ENCODE results near the gene CTAG1B. TPM values are rescaled to one million over a fixed set of nuclear protein-coding genes. Genes with fewer than 3 reads are reported as not detected.

Gene CTAG1B
- total RNA-seq, 1 donor from 2014 or later, result not detected

DNA sequence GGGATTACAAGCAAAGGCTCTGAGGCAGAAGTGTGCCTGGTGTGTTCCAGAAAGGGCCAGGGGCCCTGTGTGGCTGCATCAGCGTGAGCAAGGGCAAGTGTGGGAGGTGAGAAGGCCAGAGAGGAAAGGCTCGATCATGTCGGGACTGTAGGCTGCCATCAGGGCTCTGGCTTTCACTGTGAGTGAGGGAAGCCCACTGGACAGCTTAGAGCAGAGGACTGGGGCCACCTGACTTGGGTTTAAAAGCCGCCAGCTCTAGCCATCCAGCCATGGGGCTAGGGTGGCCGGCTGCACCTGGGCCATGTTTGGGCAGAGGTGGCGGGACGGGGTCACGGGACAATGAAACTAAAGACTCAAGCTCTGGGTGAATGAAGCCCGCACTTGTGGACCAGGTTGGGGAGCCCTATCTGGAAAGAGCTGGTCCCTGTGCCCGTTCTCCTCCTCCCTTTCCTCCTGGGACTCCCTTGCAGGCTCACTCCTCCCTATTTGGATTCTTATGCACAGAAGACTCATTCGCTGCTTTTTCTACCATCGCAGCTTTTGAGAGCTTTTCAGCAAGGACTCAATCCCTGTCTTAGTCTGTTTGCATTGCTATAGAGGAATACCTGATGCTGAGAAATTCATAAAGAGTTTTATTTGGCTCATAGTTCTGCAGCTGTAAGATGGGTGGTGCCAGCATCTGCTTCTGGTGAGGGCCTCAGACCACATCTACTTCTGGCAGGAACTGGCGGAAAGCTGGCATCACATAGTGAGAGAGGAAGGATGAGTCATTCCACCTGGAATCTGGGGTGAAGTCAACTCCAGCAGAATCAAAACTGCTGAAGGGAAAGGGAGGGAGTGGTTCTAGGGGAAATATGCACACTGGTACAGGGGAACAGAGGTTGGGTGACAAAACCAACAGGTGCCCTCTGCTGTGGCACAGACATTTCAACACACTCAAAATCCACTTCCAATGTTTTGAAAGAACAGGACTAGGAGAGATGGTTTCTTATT is 15.3 kb downstream of the CTAG1B start:
- no peak for DNase-seq
- intact Hi-C loops (cut with DNase I), result no loop called here

GRCh38 chrX:154602766-154603437 is 16.2 kb downstream of the CTAG1B start:
- H3K27ac ChIP-seq, result no peak overlapping the region
- H3K9me3 ChIP-seq, result no peaks in the 10 kb centered on the region
- H3K36me3 ChIP-seq, result no peaks in the 10 kb centered on the region
- H3K27me3 ChIP-seq, result no peaks in the 10 kb centered on the region
- no peaks in the 10 kb centered on the region for H3K4me1 ChIP-seq
- ATAC-seq (no peak), DNase-seq (no peak)
- intact Hi-C loops (cut with DNase I), result no loop called here
- H3K4me3 ChIP-seq, result no peak overlapping the region
- TF ChIP-seq, protein P1, sequence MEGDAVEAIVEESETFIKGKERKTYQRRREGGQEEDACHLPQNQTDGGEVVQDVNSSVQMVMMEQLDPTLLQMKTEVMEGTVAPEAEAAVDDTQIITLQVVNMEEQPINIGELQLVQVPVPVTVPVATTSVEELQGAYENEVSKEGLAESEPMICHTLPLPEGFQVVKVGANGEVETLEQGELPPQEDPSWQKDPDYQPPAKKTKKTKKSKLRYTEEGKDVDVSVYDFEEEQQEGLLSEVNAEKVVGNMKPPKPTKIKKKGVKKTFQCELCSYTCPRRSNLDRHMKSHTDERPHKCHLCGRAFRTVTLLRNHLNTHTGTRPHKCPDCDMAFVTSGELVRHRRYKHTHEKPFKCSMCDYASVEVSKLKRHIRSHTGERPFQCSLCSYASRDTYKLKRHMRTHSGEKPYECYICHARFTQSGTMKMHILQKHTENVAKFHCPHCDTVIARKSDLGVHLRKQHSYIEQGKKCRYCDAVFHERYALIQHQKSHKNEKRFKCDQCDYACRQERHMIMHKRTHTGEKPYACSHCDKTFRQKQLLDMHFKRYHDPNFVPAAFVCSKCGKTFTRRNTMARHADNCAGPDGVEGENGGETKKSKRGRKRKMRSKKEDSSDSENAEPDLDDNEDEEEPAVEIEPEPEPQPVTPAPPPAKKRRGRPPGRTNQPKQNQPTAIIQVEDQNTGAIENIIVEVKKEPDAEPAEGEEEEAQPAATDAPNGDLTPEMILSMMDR (IDR thresholded peaks at IDR 0.05), result no peak

More for the DNA sequence above, 15.3 kb downstream of the CTAG1B start:
- no peak overlapping the region for H3K4me3 ChIP-seq
- H3K27me3 ChIP-seq, result no peaks in the 10 kb centered on the region
- H3K9me3 ChIP-seq, result no peaks in the 10 kb centered on the region
- ATAC-seq, result peak; percentile 83
- H3K36me3 ChIP-seq, result no peaks in the 10 kb centered on the region
- TF ChIP-seq, protein P1 (IDR thresholded peaks at IDR 0.05), result no peak
- no peaks in the 10 kb centered on the region for H3K4me1 ChIP-seq
- no peak overlapping the region for H3K27ac ChIP-seq

GRCh38 chrX:154602226-154602625 is 16.9 kb downstream of the CTAG1B start:
- no peaks in the 10 kb centered on the region for H3K9me3 ChIP-seq
- H3K27me3 ChIP-seq, result no peaks in the 10 kb centered on the region
- intact Hi-C loops (cut with DNase I), result no loop called here
- no peak overlapping the region for H3K4me3 ChIP-seq
- DNase-seq (no peak), ATAC-seq (no peak)
- no peaks in the 10 kb centered on the region for H3K4me1 ChIP-seq
- TF ChIP-seq, protein P1 (IDR thresholded peaks at IDR 0.05), result no peak
- H3K27ac ChIP-seq, result no peak overlapping the region
- no peaks in the 10 kb centered on the region for H3K36me3 ChIP-seq

DNA sequence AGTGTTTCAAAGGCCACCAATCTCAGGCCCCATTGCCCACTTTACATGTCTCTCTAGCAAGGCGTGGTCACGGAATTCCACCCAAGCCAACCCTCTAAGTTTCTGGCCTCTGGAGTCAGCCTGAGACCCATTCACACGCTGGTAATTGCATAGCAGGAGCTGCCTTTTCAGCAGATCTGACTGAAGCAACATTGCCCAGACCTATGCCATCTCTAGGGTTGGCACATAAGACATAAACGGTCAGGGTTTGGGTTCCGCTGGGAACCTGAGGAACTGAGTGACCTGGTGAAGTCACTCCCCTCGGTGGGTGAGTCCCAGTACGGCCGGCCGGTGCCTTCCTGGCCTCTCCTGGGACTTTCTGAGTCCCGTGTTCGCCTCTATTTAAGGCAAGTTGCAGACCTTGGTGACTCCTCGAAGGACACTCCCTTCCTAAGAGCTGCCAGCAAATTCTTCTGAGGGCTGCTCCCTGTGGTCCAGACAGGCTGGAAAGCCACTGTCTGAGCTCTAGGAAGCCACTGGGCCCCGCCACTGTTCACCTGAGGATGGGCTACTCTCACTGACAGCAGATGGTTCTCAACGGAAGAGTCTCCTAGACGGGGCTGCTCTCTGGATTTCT is 18.2 kb downstream of the CTAG1B start:
- ATAC-seq, result peak; percentile 32
- H3K4me3 ChIP-seq, result no peak overlapping the region
- H3K4me1 ChIP-seq, result no peaks in the 10 kb centered on the region
- H3K27ac ChIP-seq, result no peak overlapping the region
- no peaks in the 10 kb centered on the region for H3K9me3 ChIP-seq
- intact Hi-C loops (cut with DNase I), result no loop called here
- H3K27me3 ChIP-seq, result no peaks in the 10 kb centered on the region
- TF ChIP-seq, protein P1 (IDR thresholded peaks at IDR 0.05), result no peak
- H3K36me3 ChIP-seq, result no peaks in the 10 kb centered on the region
- no peak for DNase-seq

GRCh38 chrX:154599531-154599930 is 19.6 kb downstream of the CTAG1B start:
- Histone ChIP-seq H3K27ac (no peak overlapping the region), H3K9me3 (no peaks in the 10 kb centered on the region), H3K36me3 (no peaks in the 10 kb centered on the region), H3K4me3 (no peak overlapping the region), H3K4me1 (no peaks in the 10 kb centered on the region), H3K27me3 (no peaks in the 10 kb centered on the region)
- no peak for ATAC-seq
- no peak for DNase-seq
- TF ChIP-seq, protein P1 (IDR thresholded peaks at IDR 0.05), result no peak
- intact Hi-C loops (cut with DNase I), result no loop called here

All from upper lobe of right lung (tissue), 1 donor.